GM18907 (cell line): ENCODE data around the gene IFT20.
A peak's percentile ranks its signal among the peaks of the same experiment; 100 is the strongest.

Experiments
- ATAC-seq: cut with Tn5 transposase; IDR thresholded peaks from one replicate; pipeline ENCODE4 v1.9.1; 2021; ENCODE audit warnings: mild to moderate bottlenecking, moderate library complexity; ENCODE audit not compliant: unreplicated experiment

Gene IFT20, protein sequence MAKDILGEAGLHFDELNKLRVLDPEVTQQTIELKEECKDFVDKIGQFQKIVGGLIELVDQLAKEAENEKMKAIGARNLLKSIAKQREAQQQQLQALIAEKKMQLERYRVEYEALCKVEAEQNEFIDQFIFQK

DNA sequence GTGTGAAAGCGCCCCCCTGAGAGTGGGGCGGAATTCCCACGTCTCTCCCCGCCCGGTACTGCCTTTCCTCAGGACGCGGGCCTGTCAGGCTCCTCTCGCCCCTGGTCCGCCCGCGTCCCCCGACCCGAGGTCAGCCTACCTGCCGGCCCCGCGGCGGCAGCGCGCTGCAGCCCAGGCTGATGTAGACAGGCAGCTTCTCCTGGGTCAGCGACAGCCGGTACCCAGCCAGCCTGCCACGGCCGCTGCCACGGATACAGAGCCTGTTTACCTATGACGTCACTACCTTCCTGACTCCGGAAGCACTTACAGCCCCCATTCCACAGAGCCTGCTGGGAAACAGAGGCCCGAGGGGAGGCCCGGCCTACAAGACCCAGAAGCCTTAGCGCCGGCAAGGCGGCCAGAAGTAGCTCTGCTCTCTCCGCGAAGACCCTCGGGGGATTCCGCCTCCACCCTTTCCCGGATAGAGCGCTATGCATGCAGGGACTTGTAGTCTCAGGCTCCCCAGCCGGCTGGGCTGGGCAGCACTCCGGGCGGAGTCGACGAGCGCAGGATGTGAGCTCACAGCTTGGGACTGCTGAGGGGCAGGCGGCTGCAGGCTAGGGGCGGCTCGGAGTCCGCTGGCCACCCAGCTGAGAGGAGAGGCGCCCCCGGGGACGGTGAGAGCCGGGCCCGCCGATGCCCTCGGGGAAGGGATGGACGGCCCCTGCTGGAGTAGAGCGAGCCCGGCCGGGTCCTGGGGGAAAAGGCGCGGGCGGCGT lies at the start of gene IFT20, which contains the start of gene TNFAIP1:
Gene IFT20, minus strand, starts transcription at position 272 of the 758 bp plus-strand sequence. CDS start 3,487 bp downstream, outside the sequence.
Gene TNFAIP1, plus strand, starts transcription at position 561 of the 758 bp plus-strand sequence. CDS start 3,761 bp downstream, outside the sequence.
- peak; percentile 95 for ATAC-seq

DNA sequence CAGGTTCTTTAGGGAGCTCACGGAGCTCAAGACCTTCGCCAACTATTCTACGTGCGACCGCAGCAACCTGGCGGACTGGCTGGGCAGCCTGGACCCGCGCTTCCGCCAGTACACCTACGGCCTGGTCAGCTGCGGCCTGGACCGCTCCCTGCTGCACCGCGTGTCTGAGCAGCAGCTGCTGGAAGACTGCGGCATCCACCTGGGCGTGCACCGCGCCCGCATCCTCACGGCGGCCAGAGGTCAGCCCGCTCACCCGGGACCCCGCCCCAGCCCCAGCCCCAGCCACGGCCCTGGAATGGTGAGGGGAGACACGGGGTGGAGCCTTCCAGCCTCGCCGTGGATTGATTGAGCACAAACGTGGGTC lies 49.7 kb upstream of the IFT20 start:
- ATAC-seq: peak; percentile 27

DNA sequence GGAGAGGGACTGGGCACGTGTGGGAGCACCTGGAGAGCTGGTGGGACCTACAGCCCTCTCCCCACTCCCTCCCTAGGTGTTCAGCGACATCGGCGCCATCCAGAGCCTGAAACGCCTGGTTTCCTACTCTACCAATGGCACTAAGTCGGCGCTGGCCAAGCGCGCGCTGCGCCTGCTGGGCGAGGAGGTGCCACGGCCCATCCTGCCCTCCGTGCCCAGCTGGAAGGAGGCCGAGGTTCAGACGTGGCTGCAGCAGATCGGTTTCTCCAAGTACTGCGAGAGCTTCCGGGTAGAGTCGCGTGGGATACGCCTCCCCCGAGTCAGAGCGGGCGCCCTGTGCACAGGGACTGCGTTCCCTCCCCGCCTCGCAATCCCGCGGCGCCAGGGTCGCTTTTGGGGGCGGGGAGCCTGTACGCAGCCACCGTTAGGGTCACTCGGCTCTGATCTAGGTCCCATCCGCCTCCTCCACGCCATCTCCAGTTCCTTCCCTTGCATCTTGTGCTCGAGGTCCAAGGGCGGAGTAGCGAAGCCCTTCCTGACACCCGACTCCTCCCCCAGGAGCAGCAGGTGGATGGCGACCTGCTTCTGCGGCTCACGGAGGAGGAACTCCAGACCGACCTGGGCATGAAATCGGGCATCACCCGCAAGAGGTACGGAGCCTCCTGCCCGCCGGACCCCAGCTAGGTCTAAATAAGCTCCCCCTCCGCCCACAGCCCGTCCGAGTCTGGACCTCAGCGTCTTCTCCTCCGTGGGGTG lies 49.2 kb upstream of the IFT20 start:
- ATAC-seq: peak; percentile 71

DNA sequence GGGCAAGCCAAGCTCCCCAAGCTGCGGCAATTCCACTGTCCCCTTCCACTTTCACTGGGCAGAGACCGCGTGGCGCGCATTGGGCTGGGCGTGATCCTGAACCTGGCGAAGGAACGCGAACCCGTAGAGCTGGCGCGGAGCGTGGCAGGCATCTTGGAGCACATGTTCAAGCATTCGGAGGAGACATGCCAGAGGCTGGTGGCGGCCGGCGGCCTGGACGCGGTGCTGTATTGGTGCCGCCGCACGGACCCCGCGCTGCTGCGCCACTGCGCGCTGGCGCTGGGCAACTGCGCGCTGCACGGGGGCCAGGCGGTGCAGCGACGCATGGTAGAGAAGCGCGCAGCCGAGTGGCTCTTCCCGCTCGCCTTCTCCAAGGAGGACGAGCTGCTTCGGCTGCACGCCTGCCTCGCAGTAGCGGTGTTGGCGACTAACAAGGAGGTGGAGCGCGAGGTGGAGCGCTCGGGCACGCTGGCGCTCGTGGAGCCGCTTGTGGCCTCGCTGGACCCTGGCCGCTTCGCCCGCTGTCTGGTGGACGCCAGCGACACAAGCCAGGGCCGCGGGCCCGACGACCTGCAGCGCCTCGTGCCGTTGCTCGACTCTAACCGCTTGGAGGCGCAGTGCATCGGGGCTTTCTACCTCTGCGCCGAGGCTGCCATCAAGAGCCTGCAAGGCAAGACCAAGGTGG lies 46.0 kb upstream of the IFT20 start:
- ATAC-seq: no peak

DNA sequence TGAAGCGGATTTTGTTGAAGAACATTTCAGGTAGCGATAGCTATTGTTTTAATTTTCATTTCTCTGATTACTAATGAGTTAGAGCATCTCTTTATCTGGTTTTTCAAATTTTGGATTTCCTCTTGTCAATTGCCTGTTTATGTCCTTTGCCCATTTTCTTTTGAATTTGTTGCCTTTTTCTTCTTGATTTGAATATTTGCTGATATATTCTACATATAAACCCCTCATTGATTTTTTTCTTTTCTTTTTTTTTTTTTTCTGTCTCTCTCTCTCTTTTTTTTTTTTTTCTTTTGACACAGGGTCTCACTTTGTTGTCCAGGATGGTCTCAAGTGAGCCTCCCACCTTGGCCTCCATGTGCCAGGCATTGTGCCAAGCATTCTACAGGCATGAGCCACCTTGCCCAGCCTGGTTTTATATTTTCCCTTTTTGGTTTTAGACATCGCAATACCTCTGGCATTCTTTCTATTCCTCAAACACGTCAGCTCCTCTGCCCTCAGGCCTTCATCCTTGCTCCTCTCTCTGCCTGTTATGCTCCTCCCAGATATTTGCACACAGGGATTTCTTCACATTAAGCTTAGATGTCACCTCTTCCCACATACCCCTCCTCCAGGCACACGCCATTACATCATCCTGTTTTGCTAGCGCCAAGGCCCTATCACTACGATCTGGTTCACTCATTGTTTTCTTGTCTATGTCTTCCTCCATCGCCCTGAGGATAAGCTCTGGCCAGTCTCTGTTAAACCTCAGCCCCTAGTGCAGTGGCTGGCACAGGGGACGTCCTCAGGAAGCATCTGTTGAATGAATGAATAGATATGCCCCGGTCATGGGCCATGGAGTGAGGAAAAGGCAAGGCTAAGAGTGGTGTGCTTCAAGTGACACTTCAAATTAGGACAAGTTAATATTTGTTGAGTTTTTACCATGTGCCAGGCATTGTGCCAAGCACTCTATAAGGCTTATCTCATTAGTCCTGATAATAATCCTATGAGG lies 44.8 kb upstream of the IFT20 start:
- ATAC-seq: no peak

DNA sequence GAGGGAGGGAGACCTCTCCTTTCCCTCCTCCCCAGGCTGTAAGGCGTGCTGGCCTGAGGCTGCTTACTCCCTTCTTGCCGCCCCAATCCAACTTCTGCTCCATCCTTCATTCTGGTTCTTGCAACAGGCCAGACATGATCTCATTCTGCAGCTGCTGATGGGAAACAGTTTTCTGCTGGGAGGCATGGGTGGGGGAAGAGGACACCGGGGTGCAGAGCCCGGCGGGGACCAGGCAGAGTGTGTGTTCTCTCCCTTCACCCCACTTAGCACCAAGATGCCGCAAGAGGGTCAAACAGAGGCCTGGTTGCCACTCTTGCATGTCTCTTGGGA lies 37.6 kb upstream of the IFT20 start:
- no peak for ATAC-seq

DNA sequence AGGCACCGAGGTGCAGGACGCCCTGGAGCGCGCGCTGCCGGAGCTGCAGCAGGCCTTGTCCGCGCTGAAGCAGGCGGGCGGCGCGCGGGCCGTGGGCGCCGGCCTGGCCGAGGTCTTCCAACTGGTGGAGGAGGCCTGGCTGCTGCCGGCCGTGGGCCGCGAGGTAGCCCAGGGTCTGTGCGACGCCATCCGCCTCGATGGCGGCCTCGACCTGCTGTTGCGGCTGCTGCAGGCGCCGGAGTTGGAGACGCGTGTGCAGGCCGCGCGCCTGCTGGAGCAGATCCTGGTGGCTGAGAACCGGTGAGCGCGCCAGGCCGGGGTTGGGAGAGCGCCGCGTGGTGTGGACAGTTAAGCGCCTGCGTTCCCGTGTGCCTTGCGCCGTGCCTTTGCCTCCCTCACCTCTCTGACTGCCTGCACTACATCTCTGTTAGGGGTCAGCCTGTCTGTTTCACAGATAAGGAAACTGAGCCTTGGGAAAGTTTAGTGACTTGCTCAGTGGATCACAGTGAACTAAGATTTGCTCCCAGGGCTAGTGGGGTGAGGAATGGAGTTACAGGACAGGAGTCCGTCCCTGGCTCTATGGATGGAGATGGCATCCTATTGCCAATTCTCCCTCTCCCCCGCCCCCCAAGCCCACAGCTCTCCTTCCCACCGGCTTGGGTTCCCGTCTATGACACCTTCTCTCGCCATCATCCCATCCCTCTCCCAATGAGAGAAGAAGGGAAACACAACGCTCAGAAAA lies 37.1 kb upstream of the IFT20 start:
- ATAC-seq: peak; percentile 12

DNA sequence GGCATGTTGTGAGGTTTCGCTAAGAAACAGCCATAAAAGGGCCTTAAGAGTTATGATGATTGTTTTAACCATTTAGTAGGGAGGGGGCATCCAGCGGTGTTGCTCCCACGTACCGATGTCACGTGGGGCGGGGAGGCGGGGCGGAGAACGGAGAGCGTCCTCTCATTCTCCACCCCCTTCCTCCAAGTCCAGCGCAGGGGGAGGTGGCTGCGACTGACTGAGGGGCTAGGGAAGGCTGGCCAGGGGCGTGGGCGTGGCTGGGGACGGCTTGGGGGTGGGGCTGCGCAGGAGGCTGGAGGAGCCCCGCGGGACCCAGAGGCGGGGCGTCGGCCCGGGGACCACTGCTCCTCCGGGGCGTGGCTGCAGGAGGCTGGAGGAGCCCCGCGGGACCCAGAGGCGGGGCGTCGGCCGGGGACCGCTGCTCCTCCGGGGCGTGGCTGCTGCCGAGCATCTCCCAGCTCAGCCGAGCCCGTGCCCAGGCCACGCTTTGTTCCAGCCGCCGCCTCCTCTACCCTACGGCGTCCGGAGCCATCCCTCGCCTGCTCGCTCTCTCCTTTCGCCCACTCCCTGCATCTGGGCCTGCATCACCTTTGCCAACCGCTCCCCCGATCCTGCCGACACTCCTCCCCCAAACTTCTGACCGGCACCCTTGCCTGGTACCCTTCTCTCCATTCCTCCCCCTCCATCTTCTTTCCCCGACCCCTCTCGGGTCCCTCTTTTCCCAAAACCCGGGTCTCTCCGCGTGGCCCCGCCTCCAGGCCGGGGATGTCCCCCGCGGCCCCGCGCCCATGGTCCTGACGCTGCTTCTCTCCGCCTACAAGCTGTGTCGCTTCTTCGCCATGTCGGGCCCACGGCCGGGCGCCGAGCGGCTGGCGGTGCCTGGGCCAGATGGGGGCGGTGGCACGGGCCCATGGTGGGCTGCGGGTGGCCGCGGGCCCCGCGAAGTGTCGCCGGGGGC lies 36.3 kb upstream of the IFT20 start, which contains the start of gene SARM1:
Gene SARM1, plus strand, starts transcription at position 450 of the 958 bp plus-strand sequence. Its CDS starts 339 bp downstream, at position 789.
- peak; percentile 85 for ATAC-seq

DNA sequence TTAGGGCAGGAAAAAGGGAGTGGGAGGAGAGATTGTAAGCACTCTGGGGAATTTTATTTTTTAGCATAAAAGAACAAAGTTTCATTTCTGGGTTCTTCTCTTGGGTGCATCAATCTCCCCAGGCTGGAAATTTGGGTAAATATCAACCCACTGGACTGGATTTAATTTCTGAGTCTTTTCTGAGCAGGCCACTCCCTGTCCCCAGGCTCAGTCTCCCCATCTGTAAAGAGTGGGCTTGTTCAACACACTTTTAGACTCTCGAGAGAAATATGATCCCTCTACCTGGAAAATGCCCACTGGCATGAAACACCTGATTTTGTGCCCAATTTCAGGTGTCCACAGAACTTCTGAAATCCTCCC lies 35.5 kb upstream of the IFT20 start:
- ATAC-seq: no peak

DNA sequence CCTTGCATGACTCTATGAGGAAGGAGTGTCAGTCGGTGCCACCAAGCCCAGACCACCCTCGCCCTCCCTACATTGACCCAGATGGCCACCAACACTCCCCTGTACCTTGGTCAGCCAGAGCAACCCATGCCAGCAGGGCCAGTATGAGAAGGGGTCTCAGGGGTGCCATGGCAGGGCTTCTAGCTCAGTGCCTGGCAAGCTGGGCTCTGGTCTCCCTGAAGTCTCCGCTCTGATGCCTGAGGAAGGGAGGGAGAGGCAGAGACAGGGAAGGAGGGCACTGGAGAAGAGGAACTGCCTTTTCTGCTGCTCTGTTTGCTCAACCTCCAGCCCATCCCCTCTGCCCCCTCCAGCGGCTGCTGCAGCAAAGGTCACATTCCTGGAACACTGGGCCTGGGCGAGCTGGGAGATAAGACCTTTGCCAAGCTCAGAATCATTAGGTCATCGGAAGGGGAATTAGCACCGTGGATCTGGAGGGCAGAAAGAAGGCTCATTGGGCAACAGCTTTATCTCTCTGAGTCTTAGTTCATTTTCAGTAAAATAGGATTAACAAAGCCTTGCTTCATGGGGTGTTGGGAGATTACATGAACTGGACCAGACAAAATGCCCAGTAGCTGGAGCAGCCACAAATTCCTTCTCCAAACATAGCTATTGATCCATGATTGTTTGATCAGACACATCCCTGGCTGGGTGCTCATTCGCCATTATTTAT lies 34.9 kb upstream of the IFT20 start, which contains the start of gene VTN:
Gene VTN, minus strand, starts transcription at position 273 of the 709 bp plus-strand sequence. Its CDS starts 104 bp downstream, at position 169.
- no peak for ATAC-seq

DNA sequence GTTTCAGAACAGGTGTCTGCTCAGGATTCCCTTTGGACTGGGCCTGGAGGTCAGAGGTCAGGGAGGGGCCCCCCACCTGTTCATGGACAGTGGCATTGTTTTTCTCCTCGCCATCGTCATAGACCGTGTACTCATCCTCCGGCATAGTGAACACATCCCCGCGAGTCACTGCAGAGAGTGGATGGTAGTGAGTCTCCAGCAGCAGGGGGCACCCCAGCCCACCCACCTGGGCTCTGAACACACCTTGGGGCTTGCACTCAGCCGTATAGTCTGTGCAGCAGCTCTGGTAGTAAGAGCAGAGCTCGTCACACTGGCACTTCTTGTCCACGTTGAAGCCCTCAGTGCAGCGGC lies 34.4 kb upstream of the IFT20 start:
- no peak for ATAC-seq

DNA sequence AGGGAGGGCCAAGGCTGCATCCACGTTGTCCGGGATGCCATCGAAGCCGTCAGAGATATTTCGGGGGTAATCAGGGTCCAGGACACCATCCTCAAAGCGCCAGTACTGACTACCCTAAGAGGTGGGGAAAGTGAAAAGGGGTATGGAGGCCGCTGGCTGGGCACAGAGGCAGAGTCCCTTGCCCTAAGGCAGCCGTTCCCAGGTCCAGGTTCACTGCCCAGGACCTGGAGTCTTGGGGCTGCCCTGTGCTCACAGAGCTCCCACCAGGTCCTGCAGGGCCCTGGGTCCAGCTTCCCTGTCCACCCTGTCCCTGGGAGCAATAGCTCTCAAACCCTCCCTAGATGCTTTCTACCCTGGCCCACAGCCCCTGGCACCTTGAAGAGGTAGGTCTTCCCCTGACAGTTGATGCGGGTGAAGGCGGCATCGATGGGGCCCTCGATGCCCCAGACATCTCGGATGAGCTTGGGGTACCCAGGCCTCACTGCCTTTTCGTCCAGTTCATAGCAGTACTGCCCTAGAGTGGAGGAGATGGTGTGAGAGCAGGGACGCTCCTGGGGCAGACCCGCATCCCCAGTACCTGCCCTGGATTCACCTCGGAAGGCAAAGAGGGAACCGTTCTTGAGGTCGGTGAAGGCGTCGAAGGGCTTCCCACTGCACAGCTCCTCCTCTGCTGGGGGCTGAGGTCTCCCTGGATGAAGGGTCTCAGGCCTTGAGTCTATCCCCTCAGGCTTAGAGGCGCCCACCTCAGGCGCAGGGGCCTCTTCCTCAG lies 33.8 kb upstream of the IFT20 start:
- ATAC-seq: no peak

DNA sequence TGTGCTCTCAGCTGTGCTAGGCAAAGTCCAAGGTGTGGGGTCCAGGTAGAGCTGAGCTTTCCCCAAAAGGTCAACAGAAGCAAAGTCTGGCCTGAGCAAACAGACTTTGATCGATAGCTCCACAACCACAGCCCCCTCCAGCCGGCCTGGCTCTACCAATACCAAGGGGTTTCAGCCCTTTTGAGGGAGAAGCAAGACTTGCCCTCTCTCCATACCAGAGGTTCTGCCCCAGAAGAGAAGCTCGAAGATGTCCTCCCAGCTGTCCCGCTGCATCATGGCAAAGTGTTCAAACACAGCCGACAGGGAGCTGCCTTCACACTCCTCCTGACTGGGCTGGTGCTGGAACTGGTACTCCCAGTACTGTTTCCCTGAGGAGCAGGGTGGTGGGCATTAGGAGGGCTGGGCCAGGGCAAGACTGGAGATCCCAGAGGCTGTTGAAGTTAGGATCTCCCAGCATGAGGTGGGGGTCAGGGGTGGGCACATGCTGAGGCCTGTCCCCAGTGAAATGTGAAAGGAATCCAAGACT lies 33.1 kb upstream of the IFT20 start:
- ATAC-seq: no peak

DNA sequence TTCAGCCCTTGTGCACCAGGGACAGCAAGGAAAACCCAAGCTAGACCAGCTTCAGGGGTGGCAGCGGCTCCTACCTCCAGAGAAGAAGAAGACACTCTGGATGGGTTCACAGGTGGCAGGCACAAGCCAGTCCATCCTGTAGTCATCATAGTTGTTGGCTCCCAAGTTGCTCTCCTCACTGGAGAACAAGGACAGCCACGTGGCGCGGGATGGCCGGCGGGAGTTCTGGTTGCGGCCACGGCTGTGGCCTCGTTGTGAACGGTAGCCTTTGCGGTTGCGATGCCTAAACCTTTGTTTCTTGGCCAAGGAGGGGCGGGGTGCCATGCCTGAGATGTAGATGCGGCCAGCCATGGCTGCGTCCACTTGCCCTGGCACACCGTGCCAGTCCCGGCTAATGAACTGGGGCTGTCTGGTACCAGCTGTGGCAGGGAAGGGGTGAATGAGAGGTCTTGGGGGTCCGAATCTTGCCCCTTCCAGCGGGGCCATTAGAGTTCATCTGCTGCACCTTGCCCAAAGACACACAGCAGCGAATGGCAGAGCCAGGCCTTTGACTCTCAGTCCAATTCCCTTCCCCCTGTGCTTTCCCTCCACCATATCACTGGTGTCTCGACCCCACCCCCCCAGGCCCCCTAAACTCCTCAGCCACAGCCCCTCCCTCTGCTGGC lies 32.5 kb upstream of the IFT20 start:
- no peak for ATAC-seq

DNA sequence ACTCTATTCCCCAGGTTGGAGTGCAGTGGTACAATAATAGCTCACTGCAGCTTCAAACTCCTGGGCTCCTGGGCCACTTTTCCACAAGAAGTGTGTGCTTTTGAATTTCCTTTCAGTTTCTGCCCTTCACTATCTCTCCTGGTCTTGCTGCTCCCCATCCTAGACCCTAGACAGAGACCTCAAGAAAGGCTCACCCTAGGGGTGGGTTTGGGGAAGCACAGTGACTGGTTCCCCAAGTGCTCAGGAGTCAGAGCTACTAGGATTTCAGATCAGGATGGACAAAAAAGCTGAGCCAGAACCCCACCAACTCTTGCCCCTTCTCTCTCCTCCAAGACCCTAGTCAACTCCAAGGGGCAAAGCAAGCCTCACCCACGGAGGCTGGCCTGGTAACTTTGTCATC lies 31.3 kb upstream of the IFT20 start:
- ATAC-seq: no peak

DNA sequence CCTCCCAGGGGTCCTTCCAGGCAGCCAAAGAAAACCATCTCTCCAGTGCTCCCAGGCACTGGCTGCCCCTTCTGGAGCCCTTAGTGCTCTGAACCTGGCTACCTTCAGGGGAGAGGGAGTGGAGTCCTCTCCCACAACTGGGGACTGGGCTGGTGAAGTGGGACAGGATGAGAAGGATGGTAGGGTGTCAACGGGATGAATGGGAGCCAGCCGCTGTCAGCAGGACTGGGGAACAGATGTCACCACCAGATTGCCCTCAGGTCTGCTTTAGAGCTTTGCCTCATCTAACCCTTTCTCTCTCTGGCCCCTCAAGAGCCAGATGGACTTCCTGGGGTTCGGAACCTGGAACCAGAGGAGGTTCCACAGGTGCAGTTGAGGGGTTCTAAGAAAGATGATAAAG lies 30.2 kb upstream of the IFT20 start:
- no peak for ATAC-seq
